SHP77 treated with DMSO at 0.1 percent for 48 hours (cell line): Measurements from ENCODE around the gene NCKAP1.
A peak's percentile ranks its signal among the peaks of the same experiment; 100 is the strongest.
"Not testable (repeated sequence)": the region's sequence is repeated elsewhere in the genome, so short reads cannot be mapped to it uniquely, and the experiment has no call there.

Experiments
- DNase-seq: peaks from one replicate; lab custom pipeline; 2025; lab: John Stamatoyannopoulos, UW

Gene NCKAP1

GRCh38 chr2:183038341-183039300, at the start of gene NCKAP1:
Gene NCKAP1 (minus strand): TSS chr2:183038457. CDS start chr2:183038099, 358 bp downstream.
- DNase-seq: peak; percentile 57

GRCh38 chr2:183081911-183082310, 43.7 kb upstream of the NCKAP1 start:
- DNase-seq: no peak

GRCh38 chr2:183079139-183079775, 41.0 kb upstream of the NCKAP1 start:
- DNase-seq: no peak

GRCh38 chr2:183078464-183079138, 40.3 kb upstream of the NCKAP1 start, which contains the start of gene DUSP19:
Gene DUSP19 (plus strand): TSS chr2:183078747. CDS start chr2:183078934, 187 bp downstream.
- peak; percentile 92 for DNase-seq

- no peak for DNase-seq
These were observed 39.9 kb upstream of the NCKAP1 start for GRCh38 chr2:183078163-183078463.

GRCh38 chr2:183072177-183072576, 33.9 kb upstream of the NCKAP1 start:
- no peak for DNase-seq

- DNase-seq: peak; percentile 77
These were observed 32.9 kb upstream of the NCKAP1 start for GRCh38 chr2:183070942-183071844.

- no peak for DNase-seq
These were observed 30.9 kb upstream of the NCKAP1 start for GRCh38 chr2:183069174-183069573.

- DNase-seq: no peak
These were observed 30.3 kb upstream of the NCKAP1 start for GRCh38 chr2:183068561-183068960.

- DNase-seq: no peak
These were observed 24.8 kb upstream of the NCKAP1 start for GRCh38 chr2:183063083-183063482.

- no peak for DNase-seq
These were observed 22.4 kb upstream of the NCKAP1 start for GRCh38 chr2:183060571-183061231.

- no peak for DNase-seq
These were observed 21.3 kb upstream of the NCKAP1 start for GRCh38 chr2:183059561-183059960.

- DNase-seq: no peak
These were observed 19.2 kb upstream of the NCKAP1 start for GRCh38 chr2:183057333-183057985.

GRCh38 chr2:183049420-183049819, 11.2 kb upstream of the NCKAP1 start:
- DNase-seq: no peak

- DNase-seq: not testable (repeated sequence)
These were observed 9.3 kb upstream of the NCKAP1 start for GRCh38 chr2:183047486-183048125.

- DNase-seq: not testable (repeated sequence)
These were observed 5.3 kb upstream of the NCKAP1 start for GRCh38 chr2:183043580-183043979.

GRCh38 chr2:183040604-183041003, 2.3 kb upstream of the NCKAP1 start:
- DNase-seq: no peak

GRCh38 chr2:183037553-183038340, 510 bp downstream of the NCKAP1 start:
- no peak for DNase-seq

GRCh38 chr2:183037074-183037552, 1.1 kb downstream of the NCKAP1 start:
- DNase-seq: no peak
